ENCODE results near the gene MYO5C. TPM values are rescaled to one million over a fixed set of nuclear protein-coding genes. Genes with fewer than 3 reads are reported as not detected.

MYO5C gene
- total RNA-seq, 1 donor from 2014 or later, result 80.0 TPM

DNA sequence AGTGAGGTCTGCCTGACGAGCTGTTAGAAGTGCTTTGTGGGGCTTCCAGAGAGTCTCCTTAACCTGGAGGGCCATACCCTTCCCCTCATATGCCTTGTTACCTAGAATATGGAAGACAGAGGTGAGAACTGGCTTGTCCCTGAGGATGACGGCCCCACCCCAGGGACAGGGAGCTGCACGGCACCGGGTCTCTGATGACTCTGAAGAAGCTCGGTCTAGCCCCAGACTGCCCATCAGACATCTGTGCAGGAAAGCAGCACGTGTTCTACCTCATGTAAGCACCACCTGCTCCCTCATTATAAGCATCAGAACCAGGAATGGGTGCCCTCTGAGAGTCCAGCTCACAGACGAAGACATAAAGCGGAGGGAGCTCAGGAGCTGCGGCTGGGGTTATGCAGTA is 18.0 kb downstream of the MYO5C start:
- Histone ChIP-seq H3K9me3 (no peaks in the 10 kb centered on the region), H3K27me3 (no peaks in the 10 kb centered on the region), H3K4me1 (no peaks in the 10 kb centered on the region), H3K36me3 (peaks cover 28% of the 10 kb centered on the region), H3K27ac (no peak overlapping the region), H3K4me3 (no peak overlapping the region)
- DNase-seq (no peak), ATAC-seq (no peak)
- TF ChIP-seq, protein P1, sequence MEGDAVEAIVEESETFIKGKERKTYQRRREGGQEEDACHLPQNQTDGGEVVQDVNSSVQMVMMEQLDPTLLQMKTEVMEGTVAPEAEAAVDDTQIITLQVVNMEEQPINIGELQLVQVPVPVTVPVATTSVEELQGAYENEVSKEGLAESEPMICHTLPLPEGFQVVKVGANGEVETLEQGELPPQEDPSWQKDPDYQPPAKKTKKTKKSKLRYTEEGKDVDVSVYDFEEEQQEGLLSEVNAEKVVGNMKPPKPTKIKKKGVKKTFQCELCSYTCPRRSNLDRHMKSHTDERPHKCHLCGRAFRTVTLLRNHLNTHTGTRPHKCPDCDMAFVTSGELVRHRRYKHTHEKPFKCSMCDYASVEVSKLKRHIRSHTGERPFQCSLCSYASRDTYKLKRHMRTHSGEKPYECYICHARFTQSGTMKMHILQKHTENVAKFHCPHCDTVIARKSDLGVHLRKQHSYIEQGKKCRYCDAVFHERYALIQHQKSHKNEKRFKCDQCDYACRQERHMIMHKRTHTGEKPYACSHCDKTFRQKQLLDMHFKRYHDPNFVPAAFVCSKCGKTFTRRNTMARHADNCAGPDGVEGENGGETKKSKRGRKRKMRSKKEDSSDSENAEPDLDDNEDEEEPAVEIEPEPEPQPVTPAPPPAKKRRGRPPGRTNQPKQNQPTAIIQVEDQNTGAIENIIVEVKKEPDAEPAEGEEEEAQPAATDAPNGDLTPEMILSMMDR (IDR thresholded peaks at IDR 0.05), result no peak
- intact Hi-C loops (cut with DNase I), result no loop called here

DNA sequence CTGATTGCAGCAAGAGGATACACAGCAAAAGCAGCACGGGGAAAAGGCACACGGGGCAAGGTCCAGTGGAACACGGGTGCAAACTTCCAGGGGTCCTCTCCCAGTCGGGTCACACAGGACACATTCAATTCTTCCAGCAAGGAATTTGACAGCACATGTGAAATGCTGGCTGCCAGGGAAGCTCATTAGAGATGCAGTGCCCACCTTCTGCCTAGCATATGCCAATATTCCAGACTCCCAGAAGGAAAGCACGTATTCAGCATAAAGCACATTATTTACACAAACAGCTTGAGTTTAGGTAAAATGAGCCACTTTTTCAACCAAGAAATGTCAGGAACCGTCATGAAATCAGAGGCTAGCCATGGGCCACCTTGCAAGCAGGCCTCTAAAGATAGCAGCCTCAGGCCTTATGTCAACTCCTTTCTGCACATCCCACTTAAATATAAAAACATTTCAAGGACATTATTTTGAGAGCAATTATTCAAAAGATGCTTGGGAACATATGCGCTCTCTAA is 19.3 kb downstream of the MYO5C start:
- Histone ChIP-seq H3K4me3 (no peak overlapping the region), H3K36me3 (peaks cover 39% of the 10 kb centered on the region), H3K9me3 (no peaks in the 10 kb centered on the region), H3K27ac (no peak overlapping the region), H3K27me3 (no peaks in the 10 kb centered on the region), H3K4me1 (no peaks in the 10 kb centered on the region)
- no peak for ATAC-seq
- DNase-seq, result no peak
- TF ChIP-seq, protein P1 (IDR thresholded peaks at IDR 0.05), result no peak
- intact Hi-C loops (cut with DNase I), result no loop called here

DNA sequence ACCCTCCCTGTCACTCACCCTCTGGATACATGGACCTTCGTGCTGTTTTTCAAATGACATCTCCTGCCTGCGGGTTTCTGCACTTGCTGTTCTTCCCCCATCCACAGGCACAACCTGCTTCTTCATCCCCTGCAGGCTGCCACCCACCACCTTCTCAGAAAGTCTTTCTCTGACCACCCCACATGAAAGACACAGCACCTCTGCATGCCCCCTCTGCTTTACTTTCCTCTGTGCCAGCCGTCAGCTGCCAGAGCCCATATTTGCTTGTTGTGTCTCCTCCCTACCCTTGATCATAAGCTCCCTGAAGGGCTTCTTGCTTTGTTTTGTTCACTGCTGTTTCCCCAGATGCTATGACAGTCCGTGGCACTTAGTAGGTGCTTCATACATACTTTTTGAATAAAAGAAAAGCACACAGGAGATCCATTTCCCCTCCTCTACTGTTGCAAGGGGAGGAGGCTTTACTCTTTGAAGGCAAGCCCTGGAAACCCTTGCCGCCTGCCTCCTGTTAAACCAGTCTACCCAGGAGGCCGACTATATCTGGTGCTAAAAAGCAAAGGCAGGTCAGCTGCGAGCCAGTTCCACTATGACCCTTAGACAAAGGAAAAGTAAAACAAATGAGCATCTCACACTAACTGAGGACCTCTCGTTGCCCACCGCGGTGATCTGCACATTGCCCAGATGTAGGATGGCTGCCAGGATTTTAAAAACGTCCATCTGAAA is 31.9 kb downstream of the MYO5C start:
- no peaks in the 10 kb centered on the region for H3K27me3 ChIP-seq
- no peak overlapping the region for H3K4me3 ChIP-seq
- ATAC-seq (no peak), DNase-seq (no peak)
- H3K4me1 ChIP-seq, result peaks cover 16% of the 10 kb centered on the region
- H3K36me3 ChIP-seq, result peaks cover 8% of the 10 kb centered on the region
- TF ChIP-seq, protein P1 (IDR thresholded peaks at IDR 0.05), result no peak
- no peak overlapping the region for H3K27ac ChIP-seq
- no peaks in the 10 kb centered on the region for H3K9me3 ChIP-seq
- intact Hi-C loops (cut with DNase I), result no loop called here

DNA sequence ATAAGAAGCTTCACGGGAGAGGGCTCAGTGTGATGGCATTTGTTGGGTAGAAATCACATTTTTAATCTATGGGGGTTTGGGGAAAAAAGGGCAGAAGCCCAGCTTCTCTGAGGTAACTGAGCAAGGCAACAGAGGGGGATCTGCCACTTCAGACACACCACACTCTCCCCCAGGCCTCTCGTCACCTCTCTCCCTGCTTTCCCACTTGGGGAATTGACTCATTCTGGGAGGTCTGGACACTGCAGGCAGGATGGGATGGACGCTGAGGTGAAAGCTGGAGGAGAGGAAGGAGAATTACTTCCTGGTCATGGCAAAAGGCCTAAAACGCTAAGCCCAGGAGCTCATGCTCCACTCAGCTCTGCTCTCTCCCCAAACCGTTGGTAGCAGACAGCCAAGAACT is 33.2 kb downstream of the MYO5C start:
- intact Hi-C loops (cut with DNase I), result no loop called here
- TF ChIP-seq, protein P1 (IDR thresholded peaks at IDR 0.05), result no peak
- ATAC-seq (no peak), DNase-seq (no peak)
- H3K36me3 ChIP-seq, result peaks cover 8% of the 10 kb centered on the region
- H3K4me3 ChIP-seq, result no peak overlapping the region
- no peaks in the 10 kb centered on the region for H3K9me3 ChIP-seq
- H3K4me1 ChIP-seq, result peaks cover 16% of the 10 kb centered on the region
- H3K27me3 ChIP-seq, result no peaks in the 10 kb centered on the region
- peak overlapping the region; percentile 68 for H3K27ac ChIP-seq

DNA sequence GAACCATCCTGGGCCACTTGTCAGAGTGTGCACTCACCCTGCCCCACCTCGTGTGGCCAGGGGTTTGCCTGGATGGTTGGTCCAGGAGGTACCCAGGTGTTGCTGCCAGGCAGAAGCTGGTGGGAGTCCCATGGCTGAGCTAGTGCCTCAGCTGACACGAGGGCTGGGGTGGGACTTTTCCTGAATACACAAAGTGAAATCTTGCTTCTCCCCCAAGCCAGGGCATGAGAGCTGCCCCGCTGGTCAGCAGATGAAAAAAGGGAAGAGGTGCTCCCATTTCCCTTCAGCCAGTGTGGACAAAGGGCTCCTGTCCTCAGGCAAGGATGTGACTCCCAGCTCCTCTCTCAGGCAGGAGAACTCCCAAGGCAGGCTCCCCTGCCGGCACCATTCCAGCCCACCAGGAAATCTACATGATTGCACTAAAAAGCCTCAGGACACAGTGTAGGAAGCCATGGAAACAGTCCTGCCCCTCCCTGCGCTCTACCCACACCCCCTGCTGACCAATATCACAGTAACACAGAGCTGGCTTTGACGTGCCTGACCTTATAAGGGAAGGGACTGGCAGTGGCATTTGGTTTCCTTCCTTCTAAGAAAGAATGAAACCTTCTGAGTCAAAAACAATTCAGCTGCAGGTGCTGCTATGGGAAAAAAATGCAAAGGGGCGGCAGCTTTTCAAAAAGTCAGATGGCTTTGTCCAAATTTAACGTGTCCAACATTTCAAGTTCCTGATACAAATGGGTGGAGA is 33.9 kb downstream of the MYO5C start:
- DNase-seq (no peak), ATAC-seq (peak; percentile 91)
- Histone ChIP-seq H3K4me1 (peaks cover 16% of the 10 kb centered on the region), H3K27ac (peak overlapping the region; percentile 68), H3K27me3 (no peaks in the 10 kb centered on the region), H3K4me3 (no peak overlapping the region), H3K36me3 (peaks cover 8% of the 10 kb centered on the region), H3K9me3 (no peaks in the 10 kb centered on the region)
- intact Hi-C loops (cut with DNase I), result no loop called here
- TF ChIP-seq, protein P1 (IDR thresholded peaks at IDR 0.05), result peak; percentile 16

All from upper lobe of right lung (tissue), 1 donor.